Activated CD4-positive, alpha-beta T cell treated with anti-CD3 and anti-CD28 coated beads for 36 hours (primary cell): Measurements from ENCODE around the gene HPD. TPM values are rescaled to one million over a fixed set of nuclear protein-coding genes. Genes with fewer than 3 reads are reported as not detected.
"Not testable (repeated sequence)": the region's sequence is repeated elsewhere in the genome, so short reads cannot be mapped to it uniquely, and the experiment has no call there.

Source experiments
- ATAC-seq: fragments of 200-7000 bp; cut with Tn5 transposase; one replicate; pipeline ENCODE4 v1.10.0; 2021; ENCODE audit warnings: mild to moderate bottlenecking, moderate library complexity
- CTCF ChIA-PET: fragments of 350-600 bp; sonication (Branson Sonifier 250); formaldehyde crosslinking; loops from one replicate; lab custom pipeline; 2021; ENCODE audit warnings: antibody characterized with exemption; lab: Charles Lee
- POLR2A ChIA-PET: fragments of 350-600 bp; sonication (Branson Sonifier 250); formaldehyde crosslinking; loops from one replicate; lab custom pipeline; 2021; ENCODE audit warnings: antibody characterized with exemption, inconsistent platforms; lab: Charles Lee
- DNase-seq: peaks from one replicate; pipeline ENCODE4 v3.0.0-alpha.2; 2020
- H3K27ac Mint-ChIP-seq: one replicate; pipeline ENCODE4 v1.8.0; 2021; ENCODE audit warnings: mixed read lengths
- H3K27me3 Mint-ChIP-seq: one replicate; pipeline ENCODE4 v1.8.0; 2021; ENCODE audit warnings: mixed read lengths
- H3K36me3 Mint-ChIP-seq: one replicate; pipeline ENCODE4 v1.8.0; 2021; ENCODE audit warnings: low read depth, mixed read lengths
- H3K4me1 Mint-ChIP-seq: one replicate; pipeline ENCODE4 v1.8.0; 2021; ENCODE audit warnings: mixed read lengths
- H3K4me3 Mint-ChIP-seq: one replicate; pipeline ENCODE4 v1.8.0; 2021; ENCODE audit warnings: mild to moderate bottlenecking, moderate library complexity, mixed read lengths
- H3K9me3 Mint-ChIP-seq: one replicate; pipeline ENCODE4 v1.8.0; 2021; ENCODE audit warnings: low read depth, mixed read lengths
- intact Hi-C, 2 experiments: fragments of 100-400 bp; cut with DNase I in 1 of 2; cut with micrococcal nuclease in 1 of 2; formaldehyde crosslinking; loops; one replicate each; pipeline versions ENCODE4 v1.14.2 to v1.15.1; 2022 to 2024; cut with DNase I, micrococcal nuclease
- total RNA-seq, 2 experiments: library from RNA; stranded (reverse); gene quantifications; one replicate each; pipeline ENCODE4 v1.2.3, GENCODE V29; 2021

HPD gene
- not detected for total RNA-seq

DNA sequence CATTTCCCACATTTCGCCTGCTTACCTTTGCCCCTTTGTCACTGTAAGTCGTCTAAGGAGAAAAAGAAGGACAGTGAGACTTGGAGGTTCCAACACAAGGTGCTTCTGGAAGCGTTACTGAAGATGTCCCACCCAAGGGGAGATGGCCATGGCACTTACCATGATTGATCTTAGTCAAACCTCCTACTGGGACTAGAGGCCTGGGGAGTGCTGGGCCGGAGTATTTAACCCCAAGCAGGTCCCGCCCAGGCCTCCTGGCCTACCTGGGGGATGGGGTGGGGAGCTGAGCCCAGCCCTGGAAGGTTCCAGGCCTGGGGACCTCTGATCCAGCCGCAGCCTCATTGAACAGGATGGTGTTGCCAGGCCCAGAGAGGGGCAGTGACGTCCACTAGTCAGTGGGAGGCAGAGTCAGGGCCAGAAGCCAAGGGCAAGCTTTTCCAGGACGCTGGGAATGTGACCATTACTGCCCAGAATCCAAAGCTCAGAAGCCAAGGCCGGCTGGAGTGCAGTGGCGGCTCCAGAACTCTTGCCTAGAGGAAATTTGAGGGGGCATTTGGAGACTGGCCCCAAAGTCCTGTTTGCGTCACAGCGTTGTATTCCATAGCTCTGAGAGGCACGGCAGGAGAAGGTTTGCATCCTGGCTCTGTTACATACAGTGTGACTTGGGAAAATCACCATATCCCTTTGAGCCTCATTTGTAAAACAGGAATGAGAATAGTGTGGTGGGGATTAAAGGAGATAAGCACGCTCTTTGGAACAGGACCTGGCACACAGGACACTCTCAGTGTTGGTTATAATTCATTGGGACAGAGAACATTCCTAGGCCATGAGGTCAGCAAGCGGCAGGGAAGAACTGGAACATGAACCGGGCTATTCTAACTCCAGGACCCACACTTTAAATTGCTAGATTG lies at the start of gene HPD:
HPD (minus strand) TSS at position 198 of the 911 bp plus-strand sequence; CDS start at position 162, 36 bp downstream.
- DNase-seq (no peak), ATAC-seq (no peak)
- no peaks in the 10 kb centered on the region for H3K36me3 Mint-ChIP-seq
- CTCF ChIA-PET = interaction anchor here (0.7 kb wide), 1 partner anchor 538 kb away, joined by 3 read pairs; no protein-coding TSS in a partner anchor
- H3K9me3 Mint-ChIP-seq = no peaks in the 10 kb centered on the region
- POLR2A ChIA-PET = no interaction called here
- no peak within 1 kb of the TSS for H3K27ac Mint-ChIP-seq
- intact Hi-C loops = no loop called here
- no peaks in the 10 kb centered on the region for H3K27me3 Mint-ChIP-seq
- H3K4me1 Mint-ChIP-seq = no peaks in the 10 kb centered on the region
- no peak within 1 kb of the TSS for H3K4me3 Mint-ChIP-seq

DNA sequence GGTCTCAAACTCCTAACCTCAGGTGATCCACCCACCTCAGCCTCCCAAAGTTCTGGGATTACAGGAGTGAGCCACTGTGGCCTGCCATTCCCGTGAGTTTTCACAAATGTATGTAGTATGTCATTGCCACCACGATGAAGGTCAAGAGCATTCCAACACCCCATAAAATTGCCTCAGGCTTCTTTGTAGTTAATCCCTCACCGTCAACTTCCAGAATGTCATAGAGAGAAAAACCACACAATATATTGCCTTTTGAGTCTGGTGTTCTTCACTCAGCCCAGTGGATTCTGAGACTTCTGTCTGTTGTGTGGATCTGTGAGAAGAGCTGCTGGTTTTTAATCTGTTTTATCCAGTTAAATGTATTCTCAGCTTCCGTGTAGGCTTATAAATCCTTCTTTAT lies 47.1 kb upstream of the HPD start:
- Mint-ChIP-seq H3K4me1 (peaks cover 8% of the 10 kb centered on the region), H3K4me3 (no peak overlapping the region), H3K36me3 (peaks cover 43% of the 10 kb centered on the region), H3K27me3 (no peaks in the 10 kb centered on the region), H3K9me3 (no peaks in the 10 kb centered on the region), H3K27ac (no peak overlapping the region)
- ChIA-PET POLR2A (no interaction called here), CTCF (interaction anchor here (0.6 to 1.2 kb wide), 4 partner anchors 18 to 453 kb away, joined by 3 read pairs; no protein-coding TSS in a partner anchor)
- intact Hi-C loops = no loop called here
- DNase-seq = no peak
- no peak for ATAC-seq

DNA sequence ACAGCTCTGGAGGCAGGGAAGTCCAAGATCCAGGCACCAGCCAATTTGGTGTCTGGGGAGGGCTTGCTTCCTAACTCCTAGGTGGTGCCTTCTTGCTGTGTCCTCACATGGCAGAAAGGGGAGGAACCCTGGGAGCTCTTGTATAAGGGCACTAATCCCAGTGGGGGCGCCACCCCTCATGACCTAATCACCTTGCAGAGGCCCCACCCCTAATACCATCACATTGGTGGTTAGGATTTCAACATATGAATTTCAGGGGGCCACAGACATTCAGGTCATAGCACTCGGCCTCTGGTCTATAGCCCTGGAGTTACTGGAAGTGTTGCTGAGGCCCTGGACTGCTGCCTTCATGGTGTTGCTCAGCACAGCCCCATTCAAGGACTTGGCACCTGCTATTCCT lies 44.5 kb upstream of the HPD start:
- Mint-ChIP-seq H3K9me3 (no peaks in the 10 kb centered on the region), H3K4me3 (no peak overlapping the region), H3K36me3 (peaks cover 33% of the 10 kb centered on the region), H3K27ac (no peak overlapping the region), H3K27me3 (no peaks in the 10 kb centered on the region), H3K4me1 (peaks cover under 1% of the 10 kb centered on the region)
- intact Hi-C loops = no loop called here
- ChIA-PET POLR2A (no interaction called here), CTCF (interaction anchor here (0.9 kb wide), 1 partner anchor 109 kb away, joined by 3 read pairs; no protein-coding TSS in a partner anchor)
- no peak for ATAC-seq
- DNase-seq = peak; percentile 12

DNA sequence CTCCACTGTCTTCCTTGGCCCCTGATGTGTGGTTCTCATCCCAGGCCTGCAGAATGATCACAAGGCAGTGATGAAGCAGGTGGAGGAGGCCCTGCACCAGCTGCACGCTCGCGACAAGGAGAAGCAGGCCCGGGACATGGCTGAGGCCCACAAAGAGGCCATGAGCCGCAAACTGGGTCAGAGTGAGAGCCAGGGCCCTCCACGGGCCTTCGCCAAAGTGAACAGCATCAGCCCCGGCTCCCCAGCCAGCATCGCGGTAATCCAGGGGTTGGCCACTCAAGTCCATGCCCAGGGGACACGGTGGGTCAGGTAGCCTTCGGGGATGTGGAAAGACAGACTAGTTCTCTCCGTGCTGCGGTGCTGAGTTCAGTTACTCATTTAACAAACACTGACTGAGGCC lies 40.9 kb upstream of the HPD start:
- intact Hi-C loops = no loop called here
- ATAC-seq (no peak), DNase-seq (no peak)
- Mint-ChIP-seq H3K27ac (no peak overlapping the region), H3K36me3 (peaks cover 30% of the 10 kb centered on the region), H3K4me3 (no peak overlapping the region), H3K27me3 (no peaks in the 10 kb centered on the region), H3K4me1 (peaks cover 5% of the 10 kb centered on the region), H3K9me3 (no peaks in the 10 kb centered on the region)
- ChIA-PET POLR2A (no interaction called here), CTCF (no interaction called here)

DNA sequence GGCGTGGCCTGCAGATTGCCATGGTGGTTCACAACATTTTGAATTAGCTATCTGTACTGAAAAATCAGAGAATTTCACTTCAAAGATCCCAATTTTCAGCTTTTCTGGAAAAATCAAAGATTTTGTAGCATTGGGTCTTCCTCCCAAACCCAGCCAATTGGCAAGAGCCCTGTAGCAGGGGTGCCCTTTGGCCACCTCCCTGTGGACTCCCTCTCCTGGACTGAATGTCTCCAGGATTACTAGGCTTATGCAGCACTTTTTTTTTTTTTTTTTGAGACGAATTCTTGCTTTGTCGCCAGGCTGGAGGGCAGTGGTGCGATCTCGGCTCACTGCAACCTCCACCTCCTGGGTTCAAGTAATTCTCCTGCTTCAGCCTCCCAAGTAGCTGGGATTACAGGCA lies 39.6 kb upstream of the HPD start:
- POLR2A ChIA-PET = no interaction called here
- peaks cover 39% of the 10 kb centered on the region for H3K36me3 Mint-ChIP-seq
- CTCF ChIA-PET = interaction anchor here (0.7 kb wide), 1 partner anchor 296 kb away, joined by 3 read pairs; no protein-coding TSS in a partner anchor
- intact Hi-C loops = no loop called here
- DNase-seq (no peak), ATAC-seq (no peak)
- no peaks in the 10 kb centered on the region for H3K27me3 Mint-ChIP-seq
- no peak overlapping the region for H3K4me3 Mint-ChIP-seq
- H3K27ac Mint-ChIP-seq = no peak overlapping the region
- peaks cover 18% of the 10 kb centered on the region for H3K4me1 Mint-ChIP-seq
- no peaks in the 10 kb centered on the region for H3K9me3 Mint-ChIP-seq

DNA sequence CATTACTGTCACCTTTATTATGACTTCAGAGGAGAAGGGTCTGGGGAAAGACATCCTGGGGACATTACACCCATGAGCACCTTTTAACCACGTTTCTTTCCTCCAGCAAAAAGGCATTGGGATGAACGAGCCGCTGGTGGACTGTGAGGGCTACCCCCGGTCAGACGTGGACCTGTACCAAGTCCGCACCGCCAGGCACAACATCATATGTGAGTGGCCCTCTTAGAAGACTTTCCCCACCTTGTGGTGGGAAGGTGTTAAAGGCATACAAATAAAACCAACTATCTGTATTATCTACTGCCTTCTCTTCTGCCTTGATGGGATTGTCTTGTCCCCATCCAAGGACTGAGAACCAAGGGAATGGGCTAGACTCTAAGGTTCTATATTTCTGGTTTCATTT lies 36.0 kb upstream of the HPD start:
- no peak overlapping the region for H3K4me3 Mint-ChIP-seq
- no peaks in the 10 kb centered on the region for H3K27me3 Mint-ChIP-seq
- peak overlapping the region; percentile 86 for H3K27ac Mint-ChIP-seq
- CTCF ChIA-PET = interaction anchor here (1.0 to 1.2 kb wide), 2 partner anchors 24 to 61 kb away, joined by 3 to 5 read pairs; partner anchors contain the start of gene CFAP251
- no peaks in the 10 kb centered on the region for H3K9me3 Mint-ChIP-seq
- H3K36me3 Mint-ChIP-seq = peaks cover 32% of the 10 kb centered on the region
- peak; percentile 14 for DNase-seq
- intact Hi-C loops = no loop called here
- peaks cover 38% of the 10 kb centered on the region for H3K4me1 Mint-ChIP-seq
- POLR2A ChIA-PET = no interaction called here
- ATAC-seq = peak; percentile 28

DNA sequence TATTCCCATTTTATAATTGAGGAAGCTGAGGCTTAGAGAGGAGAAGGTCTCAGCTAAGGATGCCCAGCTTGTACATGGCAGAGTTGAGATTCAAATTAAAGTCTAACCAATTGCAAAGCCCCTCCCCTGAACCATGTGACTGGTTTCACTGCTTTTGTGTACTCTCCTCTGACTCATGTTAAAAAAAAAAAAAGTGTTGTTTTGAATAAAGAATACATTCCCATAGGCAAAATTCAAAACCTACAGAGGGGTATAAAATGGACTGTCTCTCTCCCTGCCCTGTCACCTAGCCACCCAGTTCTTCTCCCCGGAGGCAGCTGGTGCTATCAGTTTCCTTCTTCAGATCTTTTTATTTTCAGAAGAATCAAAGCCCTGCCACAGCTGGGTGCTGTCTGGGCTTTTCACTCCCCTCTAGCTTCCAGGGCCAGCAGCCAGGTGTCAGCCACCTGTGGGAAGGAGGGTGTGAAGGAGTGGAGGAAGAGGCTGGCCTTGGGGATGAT lies 35.4 kb upstream of the HPD start:
- Mint-ChIP-seq H3K9me3 (no peaks in the 10 kb centered on the region), H3K4me1 (peaks cover 43% of the 10 kb centered on the region), H3K4me3 (peak overlapping the region; percentile 8), H3K27me3 (no peaks in the 10 kb centered on the region), H3K36me3 (peaks cover 33% of the 10 kb centered on the region), H3K27ac (peak overlapping the region; percentile 86)
- intact Hi-C loops = no loop called here
- DNase-seq (peak; percentile 61), ATAC-seq (peak; percentile 82)
- POLR2A ChIA-PET = interaction anchor here (0.7 kb wide), 1 partner anchor 1028 kb away, joined by 4 read pairs; no protein-coding TSS in a partner anchor
- CTCF ChIA-PET = interaction anchor here (0.6 to 3.4 kb wide), 10 partner anchors 11 to 897 kb away, joined by 3 to 23 read pairs (median 4); partner anchors contain the start of genes CFAP251 and RHOF

DNA sequence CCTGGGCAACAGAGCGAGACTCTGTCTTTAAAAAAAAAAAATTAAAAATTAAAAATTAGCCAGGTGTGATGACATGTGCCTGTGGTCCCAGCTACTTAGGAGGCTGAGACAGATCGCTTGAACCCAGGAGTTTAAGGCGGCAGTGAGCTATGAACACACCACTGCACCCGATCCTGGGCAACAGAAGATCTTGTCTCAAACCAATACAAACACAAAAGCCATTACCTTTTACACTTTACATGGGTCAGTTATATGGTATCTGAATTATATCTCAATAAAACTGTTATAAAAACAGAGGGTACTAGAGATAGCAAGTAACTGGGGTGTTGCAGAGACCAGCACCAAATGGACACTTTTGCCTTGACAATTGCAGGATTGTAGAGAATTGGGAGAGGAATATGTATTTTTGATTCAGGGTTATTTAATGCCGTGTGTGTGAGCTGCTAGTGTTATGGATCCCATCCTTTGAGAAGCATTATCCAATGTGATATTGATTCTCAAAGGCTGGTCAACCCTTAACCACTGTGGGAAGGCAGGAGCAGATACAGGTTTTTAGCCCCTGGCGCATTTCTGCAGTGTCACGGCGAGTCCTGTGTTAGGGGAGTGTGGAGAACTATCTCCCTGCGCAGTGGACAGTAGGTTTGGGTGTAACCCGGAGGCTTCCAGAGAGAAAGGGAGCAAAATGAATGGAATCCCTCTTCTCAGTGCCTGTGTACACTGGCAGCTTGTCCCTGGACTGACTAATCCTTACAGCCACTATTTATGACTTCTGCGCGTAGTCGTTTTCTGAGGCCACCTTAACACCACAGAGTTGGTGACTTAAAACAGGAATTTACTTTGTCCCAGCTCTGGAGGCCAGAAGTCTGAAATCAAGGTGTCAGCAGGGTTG lies 34.3 kb upstream of the HPD start:
- intact Hi-C loops = no loop called here
- ChIA-PET CTCF (interaction anchor here (0.6 to 3.4 kb wide), 8 partner anchors 10 to 740 kb away, joined by 3 to 23 read pairs (median 4); partner anchors contain the start of gene RHOF), POLR2A (no interaction called here)
- no peaks in the 10 kb centered on the region for H3K9me3 Mint-ChIP-seq
- peak; percentile 8 for DNase-seq
- H3K4me1 Mint-ChIP-seq = peaks cover 44% of the 10 kb centered on the region
- H3K27ac Mint-ChIP-seq = peak overlapping the region; percentile 86
- peaks cover 33% of the 10 kb centered on the region for H3K36me3 Mint-ChIP-seq
- H3K4me3 Mint-ChIP-seq = no peak overlapping the region
- no peak for ATAC-seq
- no peaks in the 10 kb centered on the region for H3K27me3 Mint-ChIP-seq

DNA sequence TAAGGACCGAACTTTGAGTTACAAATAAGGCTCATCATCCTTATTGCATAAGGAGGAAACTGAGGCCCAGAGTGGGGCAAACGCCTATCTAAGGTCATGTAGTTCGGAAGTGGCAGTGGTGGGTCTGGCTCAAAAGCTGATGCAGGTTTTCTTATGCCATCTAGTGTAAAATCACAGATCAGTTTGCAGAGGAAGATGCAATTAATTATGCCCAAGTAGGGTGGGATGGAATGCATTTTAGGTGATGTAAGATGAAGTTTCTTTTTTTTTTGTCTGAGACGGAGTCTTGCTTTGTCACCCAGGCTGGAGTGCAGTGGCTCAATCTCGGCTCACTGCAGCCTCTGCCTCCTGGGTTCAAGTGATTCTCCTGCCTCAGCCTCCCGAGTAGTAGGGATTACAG lies 31.0 kb upstream of the HPD start:
- H3K4me3 Mint-ChIP-seq = peak overlapping the region; percentile 89
- H3K9me3 Mint-ChIP-seq, POLR2A ChIA-PET, H3K27me3 Mint-ChIP-seq, ATAC-seq: not testable (repeated sequence)
- intact Hi-C loops = loop anchor here (1.0 to 5.0 kb wide), 5 partner anchors 113 to 422 kb away; partner anchors contain the start of genes ORAI1 (in 1 of the 2) and VPS33A (in 1 of the 2)
- H3K4me1 Mint-ChIP-seq = peaks cover 43% of the 10 kb centered on the region
- H3K36me3 Mint-ChIP-seq = peaks cover 22% of the 10 kb centered on the region
- H3K27ac Mint-ChIP-seq = peak overlapping the region; percentile 98
- CTCF ChIA-PET = interaction anchor here (0.6 to 4.7 kb wide), 3 partner anchors 17 to 93 kb away, joined by 3 to 82 read pairs (median 20); partner anchors contain the start of genes CFAP251 and RHOF
- DNase-seq = peak; percentile 14

DNA sequence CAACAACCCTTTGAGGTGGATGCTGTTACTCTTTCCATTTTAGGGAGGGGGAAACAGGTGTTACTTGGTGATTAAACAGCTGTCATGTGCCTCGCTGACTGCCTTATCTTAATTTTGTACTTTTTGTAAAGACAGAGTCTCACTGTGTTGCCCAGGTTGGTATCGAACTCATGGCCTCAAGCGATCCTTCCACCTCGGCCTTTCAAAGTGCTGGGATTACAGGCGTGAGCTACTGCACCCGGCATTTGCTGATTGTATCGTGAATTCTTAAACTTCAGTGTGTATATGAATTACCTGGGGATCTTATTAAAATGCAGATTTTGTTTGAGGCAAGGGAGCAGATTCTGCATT lies 30.6 kb upstream of the HPD start:
- H3K36me3 Mint-ChIP-seq = peaks cover 18% of the 10 kb centered on the region
- CTCF ChIA-PET = interaction anchor here (0.6 to 4.7 kb wide), 4 partner anchors 17 to 109 kb away, joined by 3 to 82 read pairs (median 12); partner anchors contain the start of genes CFAP251 and RHOF
- H3K27me3 Mint-ChIP-seq = no peaks in the 10 kb centered on the region
- H3K9me3 Mint-ChIP-seq = no peaks in the 10 kb centered on the region
- POLR2A ChIA-PET = interaction anchor here (1.4 kb wide), 1 partner anchor 95 kb away, joined by 5 read pairs; the partner anchor contains the start of gene RHOF
- H3K4me3 Mint-ChIP-seq = peak overlapping the region; percentile 89
- intact Hi-C loops = loop anchor here (1.0 to 5.0 kb wide), 5 partner anchors 112 to 422 kb away; partner anchors contain the start of genes ORAI1 (in 1 of the 2) and VPS33A (in 1 of the 2)
- H3K27ac Mint-ChIP-seq = peak overlapping the region; percentile 98
- no peak for DNase-seq
- peaks cover 39% of the 10 kb centered on the region for H3K4me1 Mint-ChIP-seq
- ATAC-seq = no peak
